Erythroblast (primary cell): ENCODE results near the gene NUDT22.

Experiments used
- GATA1 ChIP-seq: IDR thresholded peaks from 2 replicates; pipeline ENCODE4 v1.6.1; 2011; ENCODE audit warnings: low read depth, mild to moderate bottlenecking, control low read depth, low read length, moderate library complexity
- POLR2A ChIP-seq: IDR thresholded peaks from 2 replicates; pipeline ENCODE4 v1.6.1; 2011; ENCODE audit warnings: mild to moderate bottlenecking, low read length

GRCh38 chr11:64210301-64211020 lies 15.6 kb upstream of the NUDT22 start:
- no peak for TF ChIP-seq POLR2A
- TF ChIP-seq GATA1: no peak
